Activated CD4-positive, alpha-beta T cell treated with anti-CD3 and anti-CD28 coated beads, Interleukin-2, amount 50 U/mL, for 48 hours (primary cell): ENCODE data around the gene USPL1.
"Not testable (repeated sequence)": the region's sequence is repeated elsewhere in the genome, so short reads cannot be mapped to it uniquely, and the experiment has no call there.

ENCODE experiments used
- DNase-seq, 2 experiments: peaks; one replicate each; pipeline ENCODE4 v3.0.0-alpha.2; 2020

Gene USPL1

GRCh38 chr13:30616927-30617314 is 799 bp upstream of the USPL1 start:
- DNase-seq, result peak in 1 of 2 experiments; percentile 62

GRCh38 chr13:30618186-30618929 is 638 bp downstream of the USPL1 start:
- DNase-seq, result no peak

GRCh38 chr13:30618930-30619279 is 1.2 kb downstream of the USPL1 start:
- no peak for DNase-seq

- no peak for DNase-seq
These were observed 2.0 kb downstream of the USPL1 start for GRCh38 chr13:30619731-30620130.

- DNase-seq, result no peak
These were observed 3.2 kb downstream of the USPL1 start for GRCh38 chr13:30620941-30621340.

- DNase-seq, result no peak
These were observed 4.8 kb downstream of the USPL1 start for GRCh38 chr13:30622551-30622950.

- no peak for DNase-seq
These were observed 5.7 kb downstream of the USPL1 start for GRCh38 chr13:30623392-30623791.

- DNase-seq, result no peak
These were observed 6.9 kb downstream of the USPL1 start for GRCh38 chr13:30624630-30625029.

GRCh38 chr13:30629527-30629926 is 11.8 kb downstream of the USPL1 start:
- no peak for DNase-seq

- DNase-seq, result no peak
These were observed 16.1 kb downstream of the USPL1 start for GRCh38 chr13:30633861-30634260.

- DNase-seq, result no peak
These were observed 17.1 kb downstream of the USPL1 start for GRCh38 chr13:30634838-30635237.

- no peak for DNase-seq
These were observed 20.6 kb downstream of the USPL1 start for GRCh38 chr13:30638301-30638700.

GRCh38 chr13:30639671-30640070 is 22.0 kb downstream of the USPL1 start:
- DNase-seq, result no peak

GRCh38 chr13:30641173-30641572 is 23.5 kb downstream of the USPL1 start:
- DNase-seq, result not testable (repeated sequence)

GRCh38 chr13:30645629-30646028 is 27.9 kb downstream of the USPL1 start:
- DNase-seq, result no peak

GRCh38 chr13:30647420-30647819 is 29.7 kb downstream of the USPL1 start:
- no peak for DNase-seq

GRCh38 chr13:30647824-30648521 is 30.3 kb downstream of the USPL1 start:
- DNase-seq, result no peak

- DNase-seq, result no peak
These were observed 30.8 kb downstream of the USPL1 start for GRCh38 chr13:30648522-30649012.

- not testable (repeated sequence) for DNase-seq
These were observed 33.9 kb downstream of the USPL1 start for GRCh38 chr13:30651648-30652047.

GRCh38 chr13:30652746-30653386 is 35.1 kb downstream of the USPL1 start:
- no peak for DNase-seq

- no peak for DNase-seq
These were observed 36.7 kb downstream of the USPL1 start for GRCh38 chr13:30654430-30654829.

- no peak for DNase-seq
These were observed 38.5 kb downstream of the USPL1 start for GRCh38 chr13:30656178-30656577.

GRCh38 chr13:30659980-30660379 is 42.3 kb downstream of the USPL1 start:
- DNase-seq, result no peak

- DNase-seq, result no peak
These were observed 43.1 kb downstream of the USPL1 start for GRCh38 chr13:30660796-30661195.
